SKM-1 (cell line): ENCODE results near the gene TPBGL.
A peak's percentile ranks its signal among the peaks of the same experiment; 100 is the strongest.
"Not testable (repeated sequence)": the region's sequence is repeated elsewhere in the genome, so short reads cannot be mapped to it uniquely, and the experiment has no call there.

ENCODE experiments used
- DNase-seq: peaks from one replicate; lab custom pipeline; 2025; ENCODE audit not compliant: unreplicated experiment; lab: John Stamatoyannopoulos, UW

The TPBGL gene

DNA sequence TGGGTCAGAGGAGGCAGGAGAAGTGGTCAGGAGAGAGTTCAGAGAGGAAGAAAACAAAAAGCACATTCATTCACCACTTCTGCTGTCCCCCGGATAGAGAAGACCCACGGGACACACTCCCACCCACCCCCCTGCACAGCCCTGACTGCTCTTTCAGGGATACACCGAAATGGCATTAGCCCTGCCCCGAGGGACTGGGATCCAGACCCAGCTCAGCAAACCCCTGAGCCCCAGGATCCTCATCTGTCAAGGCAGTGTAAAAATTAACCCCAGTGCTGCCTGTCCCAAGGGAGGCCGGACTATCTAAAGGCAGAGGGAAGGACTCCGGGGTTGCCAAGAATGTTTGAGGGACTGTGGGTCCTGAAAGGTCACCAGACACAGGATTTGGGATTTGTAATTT is 31.2 kb downstream of the TPBGL start:
- DNase-seq: no peak

DNA sequence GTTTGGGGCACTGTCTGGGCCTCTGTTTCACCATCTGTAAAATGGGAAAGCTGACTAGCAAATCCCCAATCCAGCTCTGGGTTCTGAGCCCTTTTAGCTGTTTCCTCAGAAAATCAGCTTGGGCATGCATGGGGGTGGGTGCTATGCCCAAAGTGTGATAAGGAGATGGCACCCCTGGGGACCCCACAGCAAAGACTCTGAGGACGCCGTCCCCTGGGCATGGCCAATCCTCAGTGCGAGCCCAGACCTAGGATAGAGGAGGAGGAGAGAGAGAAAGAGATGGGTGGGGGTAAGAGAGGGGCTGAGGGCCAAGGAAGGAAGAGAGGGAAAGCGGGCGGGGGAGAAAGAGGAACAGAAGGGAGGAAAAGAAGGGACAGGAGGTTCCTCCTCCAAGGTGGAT is 31.8 kb downstream of the TPBGL start:
- no peak for DNase-seq

DNA sequence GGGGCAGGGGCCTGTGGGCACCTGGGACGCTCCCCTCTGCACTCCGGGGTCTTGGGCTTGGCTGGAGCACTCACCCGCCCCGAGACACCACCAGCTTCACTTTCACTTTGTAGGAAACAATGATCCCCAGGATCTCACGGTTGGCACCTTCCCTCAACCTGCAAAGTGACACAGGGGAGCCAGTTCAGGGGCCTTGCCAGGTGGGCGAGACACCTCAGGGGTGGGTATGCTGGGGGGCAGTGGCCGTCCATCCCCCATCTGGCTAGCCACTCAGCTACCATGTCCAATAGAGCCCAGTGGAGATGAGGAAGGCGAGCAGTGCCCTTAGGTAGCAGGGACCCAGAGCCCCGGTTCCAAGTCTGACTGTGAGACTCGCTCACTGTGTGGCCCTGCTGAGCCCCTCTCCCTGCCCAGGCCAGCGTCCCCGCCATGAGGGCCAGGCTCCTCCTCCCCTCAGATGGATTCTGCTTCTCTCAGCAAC is 32.3 kb downstream of the TPBGL start:
- no peak for DNase-seq

DNA sequence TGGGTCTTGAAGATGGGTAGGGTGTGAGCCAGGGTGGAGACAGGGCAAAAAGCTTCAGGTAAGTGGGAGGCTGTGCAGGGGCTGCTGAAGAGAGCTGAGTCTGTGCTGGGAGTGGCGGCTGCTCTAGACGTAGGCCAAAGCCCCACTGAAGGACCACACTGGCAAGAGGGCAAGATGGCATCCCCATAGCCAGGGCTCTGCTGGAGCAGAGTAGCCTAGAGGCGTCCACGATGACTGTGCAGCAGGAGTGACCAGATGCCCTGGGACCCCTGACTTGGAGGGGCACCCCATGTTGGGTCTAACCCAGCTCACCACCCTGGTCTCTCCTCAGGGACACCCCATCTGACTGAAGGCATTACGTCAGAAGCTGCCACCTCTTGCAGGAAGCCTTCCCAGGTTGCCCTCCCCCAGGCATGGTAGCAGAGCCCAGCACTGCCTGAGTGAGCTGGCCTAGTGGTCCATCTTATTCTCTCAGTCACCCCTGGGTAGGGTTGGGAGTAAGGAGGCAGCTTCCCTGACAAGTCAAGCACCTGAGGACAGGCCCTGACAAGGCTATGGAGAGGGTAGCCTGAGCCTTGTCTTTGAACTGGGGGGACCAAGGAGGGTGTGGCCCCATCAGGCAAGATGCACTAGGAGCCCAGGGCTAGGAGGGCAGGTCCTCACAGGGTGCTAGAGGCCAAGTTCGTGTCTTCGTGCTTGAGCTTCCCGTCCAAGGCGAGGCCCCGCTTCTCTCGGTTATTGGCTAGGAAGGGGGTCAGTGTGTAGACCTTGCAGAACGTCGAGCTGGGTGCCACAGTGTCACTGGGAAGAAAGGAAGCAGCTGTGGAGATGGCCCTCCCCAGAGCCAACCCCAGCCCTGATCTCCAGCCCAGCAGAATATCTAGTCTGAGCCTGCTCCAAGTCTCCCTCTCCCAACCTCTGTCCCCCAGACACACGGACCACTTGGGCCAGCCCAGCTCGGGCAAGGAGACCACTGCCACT is 33.1 kb downstream of the TPBGL start:
- DNase-seq: no peak

DNA sequence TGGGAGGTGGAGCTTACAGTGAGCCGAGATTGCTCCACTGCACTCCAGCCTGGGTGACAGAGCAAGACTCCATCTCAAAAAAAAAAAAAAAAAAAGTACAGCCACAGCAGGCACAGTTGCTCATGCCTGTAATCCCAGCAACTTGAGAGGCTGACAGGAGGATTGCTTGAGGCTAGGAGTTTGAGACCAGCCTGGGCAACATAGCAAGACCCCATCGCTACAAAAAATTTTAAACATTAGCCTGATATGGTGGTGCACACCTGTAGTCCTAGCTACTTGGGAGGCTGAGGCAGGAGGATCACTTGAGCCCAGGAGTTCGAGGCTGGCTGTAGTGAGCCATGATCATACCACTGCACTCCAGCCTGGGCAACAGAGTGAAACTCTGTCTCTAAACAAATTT is 34.1 kb downstream of the TPBGL start:
- DNase-seq: not testable (repeated sequence)

DNA sequence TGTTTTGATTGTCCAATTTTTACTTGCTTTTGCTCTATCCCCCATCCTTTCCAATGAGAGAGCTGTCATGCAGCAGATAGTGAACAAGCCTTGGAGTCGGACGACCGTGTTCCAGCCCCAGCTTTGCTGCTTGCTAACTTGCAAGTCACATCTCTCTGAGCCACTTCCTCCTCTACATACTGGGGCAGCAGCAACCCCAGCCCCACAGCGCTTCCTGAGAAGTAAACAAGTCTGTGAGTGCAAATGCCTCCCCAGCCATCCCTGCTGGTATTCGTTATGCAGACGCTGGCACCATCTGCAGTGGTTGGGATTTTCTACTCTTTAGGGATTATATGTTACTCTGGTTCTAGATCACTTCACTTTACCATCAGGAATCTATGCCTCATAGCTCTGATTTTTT is 35.0 kb downstream of the TPBGL start:
- DNase-seq: no peak

DNA sequence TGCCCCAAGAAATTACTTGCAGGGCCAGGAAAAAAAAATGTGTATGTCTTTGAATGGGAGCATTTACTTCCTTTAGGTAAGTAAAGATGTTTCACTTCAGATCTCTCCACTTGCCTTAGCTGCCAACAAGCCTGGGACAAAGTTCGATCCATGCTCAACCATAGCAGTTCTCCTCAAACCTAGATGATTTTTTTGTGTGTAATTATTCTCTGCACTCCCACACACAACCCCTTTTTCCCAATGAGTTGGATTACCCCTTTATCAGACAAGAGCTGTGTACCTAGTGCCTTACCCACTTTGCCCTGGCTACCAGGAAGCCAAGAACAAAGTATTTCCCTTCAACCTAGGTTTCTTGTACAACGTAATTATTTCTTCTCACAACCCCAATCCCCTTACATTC is 35.6 kb downstream of the TPBGL start:
- no peak for DNase-seq

DNA sequence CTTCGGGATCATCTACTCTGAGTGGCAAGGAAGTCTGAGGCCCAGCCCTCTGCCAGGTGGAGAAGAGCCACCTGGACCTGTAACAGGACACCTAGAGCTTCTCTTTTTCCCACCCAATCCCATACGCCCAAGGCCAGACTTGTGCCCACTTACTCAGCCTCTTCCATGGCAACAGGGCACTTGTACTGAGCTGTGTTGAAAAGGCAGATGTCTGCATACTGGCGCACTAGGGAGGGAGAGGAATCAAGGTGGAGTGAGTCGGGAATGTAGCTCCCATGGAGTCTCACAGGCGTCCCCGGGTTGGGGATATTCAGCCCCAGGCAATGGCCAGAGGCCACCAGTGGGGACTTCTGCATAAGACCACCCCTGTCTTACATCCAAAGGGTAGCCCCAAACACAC is 36.1 kb downstream of the TPBGL start:
- DNase-seq: no peak

DNA sequence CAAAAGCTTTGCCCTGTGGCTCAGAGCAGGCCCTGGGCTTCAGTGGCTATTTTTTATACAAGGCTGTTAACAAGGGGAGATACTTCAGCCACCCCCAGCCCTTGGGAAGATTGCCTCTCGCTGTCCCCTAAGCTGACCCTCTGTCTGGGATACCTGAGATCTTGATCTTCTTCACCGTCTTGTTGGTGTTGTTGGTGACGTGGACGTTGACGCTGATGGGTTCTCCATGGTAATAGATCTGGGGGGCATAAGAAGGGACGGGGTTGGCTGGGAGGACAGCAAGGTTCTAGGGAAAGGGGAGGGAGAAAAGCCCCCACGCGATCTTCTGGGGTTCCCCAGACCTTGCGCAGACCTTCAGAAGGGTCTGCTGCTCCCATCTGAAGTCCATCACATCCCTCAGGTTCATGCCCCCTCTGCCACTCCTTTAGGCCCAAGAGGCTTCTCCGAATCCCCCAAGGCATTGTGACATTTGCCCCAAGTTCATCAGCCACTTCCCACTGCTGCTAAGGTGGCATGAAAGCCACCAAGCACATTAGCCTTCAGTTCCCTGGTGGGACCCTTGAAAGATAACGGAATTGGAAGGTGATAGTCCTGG is 36.7 kb downstream of the TPBGL start:
- no peak for DNase-seq

DNA sequence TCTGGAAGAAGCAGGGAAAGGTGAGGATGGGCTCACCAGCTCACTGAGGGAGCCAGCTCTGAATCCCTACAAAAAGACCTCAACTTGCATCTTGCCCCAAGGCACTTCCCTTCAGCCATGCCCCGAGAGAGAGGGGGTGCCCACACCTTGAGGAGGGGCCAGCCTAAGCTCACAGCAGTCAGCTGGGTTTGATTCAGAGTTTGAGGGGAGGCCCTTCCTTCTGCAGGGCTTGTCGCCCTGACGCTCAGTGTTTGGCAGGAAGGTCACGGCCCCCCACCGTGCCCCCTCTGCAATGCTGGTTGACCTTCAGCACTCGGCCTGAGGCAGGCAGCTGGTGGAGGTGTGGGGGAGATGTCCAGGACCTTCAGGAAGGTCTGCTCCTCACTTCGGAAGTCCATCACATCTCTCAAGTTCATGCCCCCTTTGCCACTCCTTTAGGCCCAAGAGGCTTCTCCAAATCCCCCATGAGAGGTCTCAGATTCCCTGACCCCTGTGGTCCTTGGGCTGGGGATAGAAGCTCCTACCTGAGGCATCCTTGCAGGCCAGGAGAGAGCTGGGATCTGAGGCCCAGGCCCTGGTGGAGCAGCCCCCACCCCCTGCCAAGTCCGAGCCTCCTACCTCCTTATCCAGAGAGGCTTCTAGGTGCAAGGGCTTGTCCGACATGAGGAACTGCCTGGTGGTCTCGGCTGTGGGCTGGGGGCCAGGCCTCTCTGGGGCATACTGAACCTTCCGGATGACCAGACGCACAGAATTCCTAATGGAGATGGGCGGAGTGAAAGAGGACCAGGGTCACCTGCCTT is 37.6 kb downstream of the TPBGL start:
- no peak for DNase-seq

DNA sequence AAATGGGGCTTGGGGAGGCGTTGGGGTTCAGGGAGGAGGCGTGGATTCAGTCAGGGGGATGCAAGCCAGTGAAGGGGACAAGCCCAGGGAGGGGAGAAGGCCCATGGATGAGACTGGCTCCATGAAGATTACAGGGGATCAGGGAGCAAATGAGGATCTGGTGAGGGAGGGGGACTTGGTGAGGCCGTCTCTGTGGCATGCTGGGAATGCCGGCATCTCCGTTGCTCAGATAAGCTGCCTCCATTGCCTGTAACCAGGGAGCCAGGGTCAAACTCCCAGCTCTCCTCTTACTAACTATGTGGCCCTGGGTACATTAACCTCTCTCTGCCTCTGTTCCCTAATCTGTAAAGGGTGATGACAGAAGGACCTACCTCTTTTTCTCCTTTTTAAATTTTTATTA is 38.7 kb downstream of the TPBGL start:
- DNase-seq: no peak

DNA sequence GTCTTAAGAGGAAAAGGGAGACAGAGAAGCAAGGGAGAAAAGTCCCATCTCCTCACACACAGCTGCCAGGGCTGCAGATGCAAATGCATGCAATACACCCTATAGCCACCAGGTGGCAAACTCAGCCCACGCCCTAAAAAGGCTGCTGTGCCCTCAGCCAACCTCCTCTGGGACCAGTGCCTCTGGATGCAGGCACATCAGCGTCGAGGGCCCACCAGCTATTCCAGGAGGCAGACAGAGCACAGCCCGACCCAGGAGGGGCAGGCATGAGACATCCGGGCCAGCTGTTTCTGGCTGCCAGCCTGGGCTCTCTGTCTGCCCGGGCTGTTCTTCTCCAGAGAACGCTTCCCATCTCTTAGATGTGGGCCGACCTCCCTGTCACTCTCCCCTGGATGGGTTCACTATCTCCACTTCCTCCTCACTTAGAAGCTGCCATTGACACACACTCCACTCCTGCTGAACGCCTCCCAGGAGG is 39.7 kb downstream of the TPBGL start:
- peak; percentile 39 for DNase-seq

DNA sequence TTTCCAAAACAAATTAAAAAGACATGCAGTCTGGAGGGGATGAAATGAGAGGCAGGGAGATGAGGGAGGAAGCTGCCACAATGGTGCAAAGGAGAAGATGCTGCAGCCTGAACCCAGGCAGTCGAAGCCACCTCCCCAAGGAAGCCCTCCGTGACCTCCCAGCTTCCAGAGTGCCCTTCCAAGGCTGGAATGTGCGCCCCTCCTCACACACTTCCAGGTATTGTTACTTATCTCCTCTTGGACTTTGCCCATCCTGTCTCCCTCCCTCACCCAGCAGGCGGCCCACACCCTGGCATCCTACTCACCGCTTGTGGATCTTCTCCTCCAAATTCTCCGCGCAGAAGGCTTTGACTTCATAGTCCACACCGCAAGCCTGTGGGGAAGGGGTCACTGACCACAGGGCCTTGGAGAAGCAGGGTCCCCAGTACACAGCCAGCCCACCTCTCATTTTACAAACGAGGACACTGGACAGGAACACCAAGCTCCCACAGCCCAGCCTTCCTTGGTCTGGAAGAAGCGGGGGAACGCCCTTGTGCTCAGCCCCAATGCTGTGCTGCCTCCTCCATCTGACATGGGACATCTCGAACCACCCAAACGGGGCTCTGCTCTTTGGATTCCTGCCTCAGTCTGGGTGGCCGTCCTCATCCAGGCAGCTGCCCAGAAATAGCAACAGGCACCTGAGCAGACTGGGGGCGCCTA is 40.3 kb downstream of the TPBGL start:
- DNase-seq: no peak

DNA sequence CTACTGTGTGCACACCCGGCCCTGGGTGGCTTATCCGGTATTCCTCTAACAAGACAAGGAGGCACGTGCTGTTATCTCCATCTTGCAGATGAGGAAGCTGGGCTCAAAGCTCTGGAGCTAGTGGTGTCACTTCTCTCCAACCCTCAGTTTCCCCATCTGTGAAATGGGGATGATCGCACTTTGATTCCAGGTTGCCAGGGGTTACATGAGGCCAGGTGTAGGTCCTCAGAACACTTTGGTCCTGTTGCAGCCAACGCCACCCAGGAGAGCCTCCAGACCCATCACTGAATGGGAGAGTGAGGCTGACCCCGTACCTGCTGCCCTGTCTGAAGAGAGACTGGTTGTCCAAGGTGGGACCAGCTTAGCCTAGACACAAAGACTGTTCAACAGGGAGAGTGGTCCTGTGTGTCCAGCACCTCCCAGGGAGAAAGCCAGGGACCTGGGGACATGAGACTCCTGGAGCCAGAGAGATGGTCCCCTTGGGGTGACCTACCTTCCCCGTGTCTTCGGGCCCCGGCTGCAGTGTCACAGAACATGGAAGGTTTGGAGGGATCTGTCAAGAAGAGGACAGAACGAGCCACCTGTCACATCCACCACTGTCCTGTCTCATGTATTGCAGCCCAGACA is 41.0 kb downstream of the TPBGL start:
- DNase-seq: no peak

DNA sequence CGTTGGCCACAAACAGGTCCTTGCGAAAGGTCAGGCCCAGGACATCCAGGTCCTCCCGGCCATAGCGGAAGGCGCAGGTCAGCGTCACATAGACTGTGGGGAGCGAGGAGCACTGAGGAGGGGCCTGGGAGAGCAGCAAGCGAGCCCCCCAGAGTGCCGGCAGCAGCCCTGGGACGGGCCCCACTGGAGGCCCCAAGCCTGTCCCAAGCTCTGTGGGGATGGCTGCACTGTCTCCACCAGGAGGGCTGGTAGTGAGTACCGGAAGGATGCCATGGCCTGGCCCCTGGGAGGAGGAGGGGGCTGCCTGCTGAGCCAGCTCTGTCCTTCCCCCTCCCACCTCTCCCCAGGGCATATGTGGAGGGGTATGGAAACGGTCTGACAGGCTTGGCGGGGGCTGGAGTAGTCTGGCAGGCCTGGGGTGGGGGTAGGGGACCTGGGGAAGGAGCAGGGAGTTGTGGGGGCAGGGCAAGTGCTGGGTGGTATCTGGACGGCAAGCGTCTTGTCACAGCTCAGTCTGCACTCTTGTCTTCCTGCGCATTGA is 42.9 kb downstream of the TPBGL start:
- DNase-seq: no peak

DNA sequence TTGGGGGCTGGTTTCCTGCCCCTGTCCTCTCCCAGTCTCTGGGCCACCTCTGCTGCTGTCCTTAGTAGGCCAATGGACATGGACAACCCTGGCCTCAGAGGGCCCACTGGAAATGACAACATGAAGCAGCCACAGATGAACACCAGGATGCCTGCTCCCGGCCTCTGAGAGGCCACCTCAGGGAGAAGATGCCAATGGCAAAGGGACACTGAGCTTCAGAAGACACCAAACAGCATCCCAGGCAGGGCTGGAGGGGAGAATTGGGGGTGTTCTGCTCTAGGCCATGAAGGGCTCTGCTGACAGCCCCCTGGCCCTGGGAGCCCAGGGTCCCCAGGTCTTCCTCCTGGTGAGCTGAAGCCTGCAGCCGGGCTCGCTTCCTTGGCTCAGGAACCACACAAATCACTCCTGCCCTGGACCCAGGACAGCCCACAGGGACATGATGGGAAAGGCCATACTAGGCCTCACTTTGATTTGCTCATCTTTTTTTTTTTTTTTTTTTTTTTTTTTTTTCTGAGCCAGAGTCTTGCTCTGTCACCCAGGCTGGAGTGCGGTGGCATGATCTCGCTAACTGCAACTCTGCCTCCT is 45.3 kb downstream of the TPBGL start:
- no peak for DNase-seq

DNA sequence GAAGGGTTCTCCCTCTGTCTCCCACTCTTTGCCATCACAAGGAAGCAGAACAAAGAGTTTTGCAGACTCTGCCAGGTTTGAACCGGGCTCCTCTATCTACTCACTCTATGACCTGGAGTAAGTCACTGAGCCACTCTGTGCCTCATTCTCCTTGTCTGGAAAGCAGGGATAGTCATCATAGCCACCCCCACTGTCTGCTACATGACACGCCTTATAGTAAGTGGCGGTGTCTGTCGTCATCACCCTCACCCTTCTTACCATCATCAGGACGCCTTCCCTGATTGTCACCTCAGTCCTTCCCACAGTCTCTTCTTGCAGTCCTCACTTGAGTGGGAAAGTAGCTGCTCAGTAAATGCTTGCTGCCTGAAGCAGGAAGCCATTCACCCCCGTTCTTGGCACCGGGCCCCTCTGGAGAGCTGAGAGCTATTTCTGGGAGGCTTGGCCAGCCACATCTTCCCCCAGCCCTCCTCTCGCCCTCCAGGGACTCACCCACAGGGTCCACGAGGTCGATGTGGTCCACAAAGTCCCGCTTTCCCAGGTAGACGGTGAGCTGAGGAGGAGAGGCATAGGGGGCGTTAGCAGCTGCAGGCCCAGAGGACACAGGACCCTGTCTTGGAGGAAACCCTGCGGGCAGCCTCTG is 46.4 kb downstream of the TPBGL start:
- DNase-seq: no peak

DNA sequence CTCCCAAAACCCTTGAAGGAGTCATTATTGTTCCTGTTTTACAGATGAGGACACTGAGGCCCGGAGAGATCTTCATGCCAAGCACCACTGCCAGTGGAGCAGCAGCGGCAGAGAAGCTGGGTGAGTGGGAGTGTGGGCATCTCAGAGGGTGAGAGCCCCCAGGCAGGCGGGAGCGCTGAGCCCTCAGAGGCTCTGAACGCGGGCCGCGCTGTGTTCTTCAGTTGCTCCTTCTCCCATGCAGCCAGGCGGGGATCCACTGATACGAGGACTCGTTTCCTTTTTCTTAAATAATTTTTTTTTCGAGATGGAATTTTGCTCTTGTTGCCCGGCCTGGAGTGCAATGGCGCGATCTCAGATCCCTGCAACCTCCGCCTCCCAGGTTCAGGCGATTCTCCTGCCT is 47.0 kb downstream of the TPBGL start:
- DNase-seq: no peak

DNA sequence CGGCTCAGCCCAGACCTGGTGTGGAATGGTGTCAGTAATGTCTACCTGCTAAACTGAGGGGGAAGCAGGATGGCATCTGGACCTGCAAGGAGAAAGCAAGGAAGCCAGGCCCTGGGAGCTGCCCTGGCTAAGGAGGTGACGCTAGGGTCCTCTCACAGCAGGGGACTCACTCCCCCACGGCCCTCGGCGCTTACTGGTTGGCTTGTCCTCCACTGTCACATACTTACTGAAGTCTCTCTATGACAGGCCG is 48.9 kb downstream of the TPBGL start:
- DNase-seq: no peak

DNA sequence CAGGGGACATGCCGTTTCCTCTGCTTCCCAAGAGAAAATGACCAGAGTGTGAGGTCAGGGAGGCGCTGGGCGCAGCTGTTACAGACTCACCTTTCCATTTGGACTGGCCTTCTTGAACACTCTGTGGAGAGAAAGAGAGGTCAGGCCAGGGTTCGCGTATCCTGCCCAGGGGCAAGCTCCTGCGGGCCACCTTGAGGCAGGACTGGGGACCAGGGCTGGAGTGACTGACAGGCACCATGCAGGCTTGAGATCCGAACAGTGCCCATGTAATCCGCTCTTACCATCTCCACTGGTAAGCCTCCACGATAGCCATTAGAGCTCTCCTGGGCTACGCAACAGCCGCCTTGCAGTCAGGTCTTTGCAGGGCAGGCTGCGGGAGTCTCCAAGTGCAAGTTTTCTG is 49.3 kb downstream of the TPBGL start:
- DNase-seq: no peak
